Trophoblast cell (in vitro differentiated cells and primary cell): ENCODE measurements around the gene WIZ.

ENCODE experiments used
- DNase-seq, 2 donors: peaks; one replicate each; pipeline ENCODE4 v3.0.0-alpha.2; 2016
- H2AFZ ChIP-seq: 2 replicates; pipeline ENCODE4 v1.6.1; 2013; ENCODE audit warnings: low read length, moderate library complexity, mild to moderate bottlenecking; ENCODE audit not compliant: insufficient read depth, poor library complexity
- H2AK5ac ChIP-seq: 2 replicates; pipeline ENCODE4 v1.6.1; 2013; ENCODE audit warnings: mild to moderate bottlenecking, low read length
- H2BK120ac ChIP-seq: 2 replicates; pipeline ENCODE4 v1.6.1; 2013; ENCODE audit warnings: low read length, mild to moderate bottlenecking, moderate library complexity; ENCODE audit not compliant: insufficient read depth, poor library complexity
- H2BK12ac ChIP-seq: 2 replicates; pipeline ENCODE4 v1.6.1; 2013; ENCODE audit warnings: mild to moderate bottlenecking, low read length, moderate library complexity
- H2BK5ac ChIP-seq: 2 replicates; pipeline ENCODE4 v1.6.1; 2013; ENCODE audit warnings: low read length, low read depth, moderate library complexity, mild to moderate bottlenecking; ENCODE audit not compliant: poor library complexity
- H3K14ac ChIP-seq: 2 replicates; pipeline ENCODE4 v1.6.1; 2013; ENCODE audit warnings: mild to moderate bottlenecking, low read length
- H3K18ac ChIP-seq: 2 replicates; pipeline ENCODE4 v1.6.1; 2013; ENCODE audit warnings: mild to moderate bottlenecking, low read length
- H3K23ac ChIP-seq: 2 replicates; pipeline ENCODE4 v1.6.1; 2013; ENCODE audit warnings: low read length
- H3K27ac ChIP-seq: 2 replicates; pipeline ENCODE4 v1.5.1; 2013; ENCODE audit warnings: low read depth, mild to moderate bottlenecking, inconsistent platforms, low read length, moderate library complexity
- H3K27me3 ChIP-seq: 2 replicates; pipeline ENCODE4 v1.6.1; 2013; ENCODE audit warnings: inconsistent platforms, mild to moderate bottlenecking, low read length, moderate library complexity; ENCODE audit not compliant: insufficient read depth
- H3K36me3 ChIP-seq, 2 experiments: 1 replicate in 1 of 2; 2 replicates in 1 of 2; pipeline ENCODE4 v1.6.1; 2013; ENCODE audit warnings: low read length in 2 of 2, mild to moderate bottlenecking in 2 of 2, moderate library complexity in 1 of 2; ENCODE audit not compliant: insufficient read depth in 2 of 2, control insufficient read depth in 1 of 2
- H3K4ac ChIP-seq: 2 replicates; pipeline ENCODE4 v1.6.1; 2013; ENCODE audit warnings: low read depth, mild to moderate bottlenecking, low read length, moderate library complexity
- H3K4me1 ChIP-seq, 2 experiments: 1 replicate in 1 of 2; 2 replicates in 1 of 2; pipeline ENCODE4 v1.6.1; 2013; ENCODE audit warnings: low read length in 2 of 2, mild to moderate bottlenecking in 2 of 2, moderate library complexity in 1 of 2; ENCODE audit not compliant: insufficient read depth in 2 of 2, control insufficient read depth in 1 of 2
- H3K4me2 ChIP-seq: 2 replicates; pipeline ENCODE4 v1.6.1; 2013; ENCODE audit warnings: inconsistent platforms, mild to moderate bottlenecking, low read length, moderate library complexity
- H3K4me3 ChIP-seq: 2 replicates; pipeline ENCODE4 v1.5.1; 2013; ENCODE audit warnings: mild to moderate bottlenecking, low read depth, low read length, inconsistent platforms
- H3K79me1 ChIP-seq: one replicate; pipeline ENCODE4 v1.6.1; 2013; ENCODE audit warnings: low read length
- H3K79me2 ChIP-seq: 2 replicates; pipeline ENCODE4 v1.6.1; 2013; ENCODE audit warnings: low read length, mild to moderate bottlenecking; ENCODE audit not compliant: control insufficient read depth, insufficient read depth, poor library complexity
- H3K9ac ChIP-seq: 2 replicates; pipeline ENCODE4 v1.6.1; 2013; ENCODE audit warnings: mild to moderate bottlenecking, low read length
- H3K9me3 ChIP-seq: 2 replicates; pipeline ENCODE4 v1.6.1; 2013; ENCODE audit warnings: low read depth, mild to moderate bottlenecking, control low read depth, inconsistent platforms, low read length; ENCODE audit not compliant: insufficient read depth
- H4K12ac ChIP-seq: 2 replicates; pipeline ENCODE4 v1.6.1; 2013; ENCODE audit warnings: low read depth, mild to moderate bottlenecking, low read length, moderate library complexity
- H4K8ac ChIP-seq: 2 replicates; pipeline ENCODE4 v1.6.1; 2013; ENCODE audit warnings: low read depth, mild to moderate bottlenecking, low read length, moderate library complexity
- H4K91ac ChIP-seq: one replicate; pipeline ENCODE4 v1.6.1; 2013; ENCODE audit warnings: low read depth, mild to moderate bottlenecking, low read length, moderate library complexity
- WGBS: extraction: QIAGEN DNeasy Blood & Tissue Kit; methylation state at CpG from one replicate; pipeline ENCODE4 v1.1.7; 2013; ENCODE audit warnings: missing lambda C conversion rate; ENCODE audit not compliant: insufficient read length, insufficient coverage; ENCODE audit errors: extremely low coverage; 5-methylcytosine and 5-hydroxymethylcytosine counted together

Gene WIZ

DNA sequence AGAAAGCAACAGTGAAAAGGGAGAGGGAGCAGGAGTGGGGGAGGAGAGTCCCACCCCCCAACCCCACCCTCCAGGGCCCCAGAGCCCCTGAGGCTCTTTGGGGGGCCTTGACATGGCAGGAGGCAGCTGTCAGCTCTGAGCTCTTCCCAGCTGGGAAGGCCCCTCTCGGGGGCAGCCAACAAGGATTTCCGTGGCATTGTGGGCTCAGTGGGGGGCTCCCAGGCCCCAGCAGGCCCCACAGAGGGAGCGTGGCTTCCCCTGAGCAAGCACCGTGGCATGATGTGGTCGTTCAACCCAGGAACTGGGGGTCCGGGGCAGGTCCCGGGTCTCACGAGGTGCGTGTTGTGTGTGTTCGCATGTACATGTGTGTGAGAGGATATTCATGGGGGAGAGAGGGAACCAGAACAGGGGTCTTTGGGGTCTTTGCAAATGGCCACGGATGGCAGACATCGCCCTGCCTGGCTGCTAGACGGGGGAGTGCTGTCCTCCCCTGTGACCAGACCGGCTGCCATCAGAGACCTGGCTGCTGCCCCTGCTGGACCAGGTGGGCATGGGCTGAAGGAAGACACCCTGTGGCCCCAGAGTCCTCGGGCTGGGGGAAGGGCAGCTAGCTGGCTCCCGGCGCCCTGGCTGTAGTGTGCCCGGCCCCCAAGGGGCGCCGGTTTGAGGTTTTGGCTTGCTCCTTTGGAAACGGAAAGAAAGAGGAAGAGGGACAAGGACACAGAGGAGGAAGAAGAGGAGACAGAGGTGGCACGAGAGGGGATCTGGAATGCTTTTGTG lies 27.3 kb downstream of the WIZ start:
- no peaks in the 10 kb centered on the region for H3K27me3 ChIP-seq
- H3K4me2 ChIP-seq = no peak overlapping the region
- H3K4me3 ChIP-seq = no peak overlapping the region
- H3K9ac ChIP-seq = no peak overlapping the region
- no peak overlapping the region for H2AFZ ChIP-seq
- no peak overlapping the region for H4K8ac ChIP-seq
- peaks cover 5% of the 10 kb centered on the region for H3K79me1 ChIP-seq
- H3K4me1 ChIP-seq = peaks cover 3% of the 10 kb centered on the region in 2 experiments
- no peak overlapping the region for H3K23ac ChIP-seq
- H4K12ac ChIP-seq = no peak overlapping the region
- H3K14ac ChIP-seq = no peak overlapping the region
- DNase-seq = no peak
- peaks cover 8% of the 10 kb centered on the region for H3K9me3 ChIP-seq
- H3K36me3 ChIP-seq = peaks cover 51 to 56% of the 10 kb centered on the region in 2 experiments
- H2BK12ac ChIP-seq = no peak overlapping the region
- no peak overlapping the region for H2BK120ac ChIP-seq
- H2BK5ac ChIP-seq = no peak overlapping the region
- no CpG with 5 or more reads among the region's 22 CpGs for WGBS
- H3K27ac ChIP-seq = no peak overlapping the region
- H3K79me2 ChIP-seq = peaks cover 13% of the 10 kb centered on the region
- H3K18ac ChIP-seq = no peak overlapping the region
- H2AK5ac ChIP-seq = no peak overlapping the region
- H4K91ac ChIP-seq = no peak overlapping the region
- H3K4ac ChIP-seq = no peak overlapping the region

DNA sequence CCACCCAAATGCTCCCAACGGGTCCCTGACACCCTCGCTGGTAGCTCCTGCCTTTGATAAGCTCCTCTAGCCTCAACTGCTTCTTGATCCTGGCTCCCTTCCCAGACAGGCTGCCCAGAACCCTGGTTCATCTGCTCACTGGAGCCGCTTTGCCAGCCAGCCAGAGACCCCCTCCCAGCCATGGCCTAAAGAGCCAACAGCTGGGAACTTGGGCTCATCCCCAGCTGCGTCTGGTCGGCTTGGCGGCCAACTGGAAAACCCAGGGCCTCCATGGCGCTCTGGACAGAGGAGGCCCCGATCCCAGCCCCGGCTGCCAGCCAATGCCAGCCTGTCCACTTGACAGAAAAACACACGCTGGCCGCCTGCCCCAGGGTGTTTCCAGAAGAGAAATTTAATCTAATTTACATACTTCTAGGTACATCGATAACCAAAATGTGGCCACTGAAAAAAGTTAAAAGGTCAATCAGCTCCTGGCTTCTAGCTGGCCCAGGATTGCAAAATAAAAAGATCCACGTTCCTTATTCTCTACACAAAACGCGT lies 28.0 kb downstream of the WIZ start:
- H2BK12ac ChIP-seq = no peak overlapping the region
- H3K4me1 ChIP-seq = peaks cover 7% of the 10 kb centered on the region in 2 experiments
- H2BK5ac ChIP-seq = no peak overlapping the region
- DNase-seq = no peak
- H4K12ac ChIP-seq = no peak overlapping the region
- H3K18ac ChIP-seq = no peak overlapping the region
- peaks cover 44 to 49% of the 10 kb centered on the region in 2 experiments for H3K36me3 ChIP-seq
- no peak overlapping the region for H3K4me2 ChIP-seq
- no peak overlapping the region for H3K14ac ChIP-seq
- no peak overlapping the region for H4K8ac ChIP-seq
- no peak overlapping the region for H2AK5ac ChIP-seq
- no peak overlapping the region for H4K91ac ChIP-seq
- H3K79me2 ChIP-seq = peaks cover 17% of the 10 kb centered on the region
- H3K9me3 ChIP-seq = peaks cover 8% of the 10 kb centered on the region
- no peaks in the 10 kb centered on the region for H3K27me3 ChIP-seq
- no peak overlapping the region for H2AFZ ChIP-seq
- no CpG with 5 or more reads among the region's 15 CpGs for WGBS
- no peak overlapping the region for H3K9ac ChIP-seq
- H3K23ac ChIP-seq = no peak overlapping the region
- no peak overlapping the region for H2BK120ac ChIP-seq
- no peak overlapping the region for H3K27ac ChIP-seq
- H3K4ac ChIP-seq = no peak overlapping the region
- peaks cover 5% of the 10 kb centered on the region for H3K79me1 ChIP-seq
- H3K4me3 ChIP-seq = no peak overlapping the region

- Histone ChIP-seq H3K4me1 (peaks cover 7% of the 10 kb centered on the region in 2 experiments), H3K27me3 (no peaks in the 10 kb centered on the region), H3K18ac (no peak overlapping the region), H3K4ac (no peak overlapping the region), H4K91ac (no peak overlapping the region), H3K9me3 (peaks cover 8% of the 10 kb centered on the region), H3K4me2 (no peak overlapping the region), H2AFZ (no peak overlapping the region), H3K9ac (no peak overlapping the region), H2AK5ac (no peak overlapping the region), H3K27ac (no peak overlapping the region), H3K14ac (no peak overlapping the region), H2BK12ac (no peak overlapping the region), H4K12ac (no peak overlapping the region), H2BK120ac (no peak overlapping the region), H3K79me1 (peaks cover 5% of the 10 kb centered on the region), H2BK5ac (no peak overlapping the region), H3K36me3 (peaks cover 41 to 45% of the 10 kb centered on the region in 2 experiments), H3K23ac (no peak overlapping the region), H3K4me3 (no peak overlapping the region), H4K8ac (no peak overlapping the region), H3K79me2 (peaks cover 18% of the 10 kb centered on the region)
- no peak for DNase-seq
- WGBS = no CpG with 5 or more reads among the region's 12 CpGs
Measured at GRCh38 chr19:15421136-15421695, 28.5 kb downstream of the WIZ start.

- Histone ChIP-seq H4K91ac (no peak overlapping the region), H3K4me1 (peaks cover 7% of the 10 kb centered on the region in 2 experiments), H2AK5ac (no peak overlapping the region), H4K8ac (no peak overlapping the region), H3K27me3 (no peaks in the 10 kb centered on the region), H2BK12ac (no peak overlapping the region), H3K18ac (no peak overlapping the region), H2AFZ (no peak overlapping the region), H3K4me2 (peak overlapping the region; percentile 63), H3K4ac (no peak overlapping the region), H2BK120ac (no peak overlapping the region), H3K36me3 (peaks cover 26 to 38% of the 10 kb centered on the region in 2 experiments), H3K9ac (no peak overlapping the region), H3K4me3 (no peak overlapping the region), H3K23ac (no peak overlapping the region), H4K12ac (no peak overlapping the region), H3K14ac (no peak overlapping the region), H2BK5ac (no peak overlapping the region), H3K79me1 (peaks cover 5% of the 10 kb centered on the region), H3K79me2 (peaks cover 19% of the 10 kb centered on the region), H3K27ac (no peak overlapping the region), H3K9me3 (peaks cover 8% of the 10 kb centered on the region)
- no peak for DNase-seq
- no CpG with 5 or more reads among the region's 16 CpGs for WGBS
Measured at GRCh38 chr19:15419413-15420025, 30.2 kb downstream of the WIZ start.
